Ectodermal cell (in vitro differentiated cells): ENCODE results near the gene RFTN1.

Experiments
- H3K27ac ChIP-seq: 2 replicates; pipeline ENCODE4 v1.7.0; 2013; ENCODE audit warnings: mild to moderate bottlenecking, low read depth, low read length; ENCODE audit not compliant: insufficient read depth, poor library complexity, severe bottlenecking
- H3K27me3 ChIP-seq: 2 replicates; pipeline ENCODE4 v1.7.0; 2013; ENCODE audit warnings: mild to moderate bottlenecking, low read length; ENCODE audit not compliant: insufficient read depth, control insufficient read depth, poor library complexity, severe bottlenecking
- H3K36me3 ChIP-seq: one replicate; pipeline ENCODE4 v1.7.0; 2013; ENCODE audit warnings: low read length; ENCODE audit not compliant: control insufficient read depth, insufficient read depth
- H3K4me1 ChIP-seq: one replicate; pipeline ENCODE4 v1.7.0; 2013; ENCODE audit warnings: low read length; ENCODE audit not compliant: control insufficient read depth, insufficient read depth
- H3K4me3 ChIP-seq: 2 replicates; pipeline ENCODE4 v1.7.0; 2013; ENCODE audit warnings: low read depth, low read length, control low read depth; ENCODE audit not compliant: insufficient read depth
- H3K9me3 ChIP-seq: 2 replicates; pipeline ENCODE4 v1.7.0; 2013; ENCODE audit warnings: mild to moderate bottlenecking, low read length, moderate library complexity; ENCODE audit not compliant: control insufficient read depth
- WGBS, 2 experiments: methylation state at CpG; one replicate each; pipeline ENCODE4 v1.1.7; 2013; ENCODE audit warnings: missing lambda C conversion rate in 2 of 2; 5-methylcytosine and 5-hydroxymethylcytosine counted together

Gene RFTN1

DNA sequence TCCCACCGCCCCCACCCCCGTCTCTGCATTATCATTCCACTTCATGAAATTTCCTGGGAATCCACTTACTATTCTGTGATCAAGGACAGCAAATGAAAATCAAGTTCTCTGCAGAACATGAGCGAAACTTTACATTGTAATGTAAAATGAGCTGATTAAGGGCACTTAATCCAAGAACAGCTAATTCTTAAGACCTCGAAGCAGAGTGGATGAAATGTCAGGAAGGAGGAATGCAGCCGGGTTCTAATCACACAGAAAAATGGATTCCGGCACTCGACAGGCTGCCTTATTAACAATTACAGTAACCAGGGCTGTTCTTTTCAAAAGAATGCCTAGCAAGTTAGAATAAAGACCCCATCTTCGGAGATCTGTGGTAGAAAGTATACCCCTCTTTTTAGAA is 57.5 kb downstream of the RFTN1 start:
- no peaks in the 10 kb centered on the region for H3K4me1 ChIP-seq
- WGBS, 2 experiments: 72 to 83% methylated on average over 7 to 8 of the region's 8 CpGs
- no peak overlapping the region for H3K4me3 ChIP-seq
- no peak overlapping the region for H3K27ac ChIP-seq
- no peaks in the 10 kb centered on the region for H3K27me3 ChIP-seq
- H3K36me3 ChIP-seq: no peaks in the 10 kb centered on the region
- no peaks in the 10 kb centered on the region for H3K9me3 ChIP-seq

DNA sequence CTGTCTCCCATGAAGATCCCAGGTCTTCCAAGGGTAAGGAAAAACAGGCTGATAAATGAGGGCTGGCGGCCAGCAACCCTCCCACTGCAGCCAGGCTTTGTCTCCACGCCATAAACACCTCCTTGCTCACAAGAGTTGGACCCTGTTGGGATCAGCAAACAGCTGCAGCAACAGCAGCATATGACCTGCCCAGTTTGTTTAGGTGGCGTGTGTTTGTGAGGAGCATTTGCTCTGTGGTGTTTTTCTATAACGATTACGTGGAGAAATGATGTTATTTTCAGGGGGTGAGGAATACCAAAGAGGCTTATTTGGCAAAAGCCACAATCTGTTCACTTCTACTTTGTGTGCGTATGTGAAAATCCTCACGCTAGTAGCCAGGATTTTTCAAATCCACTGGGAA is 58.5 kb downstream of the RFTN1 start:
- no peak overlapping the region for H3K27ac ChIP-seq
- no peaks in the 10 kb centered on the region for H3K4me1 ChIP-seq
- H3K36me3 ChIP-seq: no peaks in the 10 kb centered on the region
- H3K9me3 ChIP-seq: no peaks in the 10 kb centered on the region
- H3K27me3 ChIP-seq: no peaks in the 10 kb centered on the region
- 89 to 90% methylated on average over 7 of the region's 7 CpGs for WGBS, 2 experiments
- no peak overlapping the region for H3K4me3 ChIP-seq

DNA sequence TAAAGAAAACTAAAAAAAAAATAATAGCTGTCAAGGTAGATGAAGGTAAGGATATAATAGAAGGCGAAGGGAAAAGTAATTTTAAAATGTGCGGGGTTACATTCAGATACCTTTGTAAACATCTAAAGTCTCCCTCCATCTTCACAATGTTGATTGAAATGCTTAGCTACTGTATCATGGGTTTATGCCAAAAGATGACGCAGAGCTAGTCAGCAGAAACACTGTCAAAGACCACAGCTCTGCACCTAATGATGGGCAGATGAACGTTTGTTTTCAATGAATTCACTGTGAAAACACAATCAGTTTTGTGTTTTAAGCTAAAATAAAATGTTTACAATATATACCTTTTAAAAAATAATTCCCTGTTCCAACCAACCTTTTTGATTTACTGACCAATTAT is 61.2 kb downstream of the RFTN1 start:
- no peak overlapping the region for H3K4me3 ChIP-seq
- no peak overlapping the region for H3K27ac ChIP-seq
- H3K9me3 ChIP-seq: no peaks in the 10 kb centered on the region
- no peaks in the 10 kb centered on the region for H3K4me1 ChIP-seq
- no peaks in the 10 kb centered on the region for H3K36me3 ChIP-seq
- no peaks in the 10 kb centered on the region for H3K27me3 ChIP-seq
- WGBS, 2 experiments: 95 to 97% methylated on average over 2 to 4 of the region's 4 CpGs

DNA sequence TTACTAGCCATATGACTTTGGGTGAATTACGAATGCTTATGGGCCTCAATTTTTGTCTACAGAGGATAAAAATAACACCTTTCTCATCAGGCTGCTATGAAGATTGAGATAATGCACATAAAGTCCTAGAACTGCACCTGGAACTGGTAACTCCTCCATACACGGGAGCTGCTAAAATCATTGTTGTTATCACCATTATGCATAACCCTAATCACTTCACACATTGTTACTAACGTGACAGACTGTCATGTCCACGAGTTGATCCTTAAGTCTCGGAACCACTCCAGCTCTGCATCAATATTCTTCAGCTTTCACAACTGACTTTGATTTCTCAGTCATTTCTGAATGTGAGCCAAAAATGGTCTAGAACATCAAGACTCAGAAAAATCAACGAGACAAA is 64.1 kb downstream of the RFTN1 start:
- Histone ChIP-seq H3K9me3 (no peaks in the 10 kb centered on the region), H3K27ac (no peak overlapping the region), H3K36me3 (no peaks in the 10 kb centered on the region), H3K27me3 (no peaks in the 10 kb centered on the region), H3K4me3 (no peak overlapping the region), H3K4me1 (no peaks in the 10 kb centered on the region)
- 92 to 95% methylated on average over 6 of the region's 6 CpGs for WGBS, 2 experiments

DNA sequence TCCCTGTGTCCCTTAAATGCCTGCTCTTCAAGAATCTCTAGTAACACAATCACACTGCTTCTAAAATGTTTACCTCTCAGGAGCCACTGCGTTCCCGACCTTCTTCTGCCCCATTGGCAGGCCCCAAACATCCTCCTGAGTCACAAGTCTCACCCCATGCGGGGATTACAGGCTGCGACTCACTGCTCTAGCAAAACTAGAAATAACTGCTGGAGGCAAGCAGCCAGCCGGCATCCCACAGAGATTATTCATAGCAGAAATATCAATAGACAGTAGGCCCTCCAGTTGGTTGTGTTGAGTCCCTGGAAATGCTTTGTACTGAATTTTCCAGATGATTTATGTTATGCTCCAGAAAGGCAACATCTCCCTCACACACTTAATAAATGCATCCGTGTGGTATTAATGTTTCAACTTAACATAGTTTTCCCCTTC is 64.8 kb downstream of the RFTN1 start:
- H3K9me3 ChIP-seq: no peaks in the 10 kb centered on the region
- 57 to 67% methylated on average over 5 to 6 of the region's 6 CpGs for WGBS, 2 experiments
- H3K4me3 ChIP-seq: no peak overlapping the region
- no peaks in the 10 kb centered on the region for H3K36me3 ChIP-seq
- no peaks in the 10 kb centered on the region for H3K27me3 ChIP-seq
- H3K4me1 ChIP-seq: no peaks in the 10 kb centered on the region
- H3K27ac ChIP-seq: no peak overlapping the region

DNA sequence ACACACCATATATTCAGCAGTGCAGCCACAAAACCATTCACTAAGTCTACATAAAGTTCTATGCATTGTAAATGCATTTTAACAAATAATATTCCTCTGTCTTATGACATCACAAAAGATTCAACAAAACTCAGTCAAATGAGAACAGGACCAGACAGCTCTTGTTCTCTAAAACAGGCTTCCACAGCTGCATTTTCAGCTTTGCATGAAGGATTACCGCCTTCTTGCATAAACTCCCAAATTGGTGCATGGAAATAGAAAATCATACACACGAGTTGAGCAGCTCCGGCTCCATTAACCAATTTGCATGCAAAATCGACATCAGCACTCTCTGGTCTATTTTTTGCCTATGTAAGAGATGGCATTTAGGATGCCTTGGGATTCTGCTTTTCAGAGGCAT is 66.4 kb downstream of the RFTN1 start:
- Histone ChIP-seq H3K36me3 (no peaks in the 10 kb centered on the region), H3K27me3 (no peaks in the 10 kb centered on the region), H3K4me1 (no peaks in the 10 kb centered on the region), H3K9me3 (no peaks in the 10 kb centered on the region), H3K27ac (no peak overlapping the region), H3K4me3 (no peak overlapping the region)
- WGBS, 2 experiments: 95% methylated on average over 4 of the region's 4 CpGs

DNA sequence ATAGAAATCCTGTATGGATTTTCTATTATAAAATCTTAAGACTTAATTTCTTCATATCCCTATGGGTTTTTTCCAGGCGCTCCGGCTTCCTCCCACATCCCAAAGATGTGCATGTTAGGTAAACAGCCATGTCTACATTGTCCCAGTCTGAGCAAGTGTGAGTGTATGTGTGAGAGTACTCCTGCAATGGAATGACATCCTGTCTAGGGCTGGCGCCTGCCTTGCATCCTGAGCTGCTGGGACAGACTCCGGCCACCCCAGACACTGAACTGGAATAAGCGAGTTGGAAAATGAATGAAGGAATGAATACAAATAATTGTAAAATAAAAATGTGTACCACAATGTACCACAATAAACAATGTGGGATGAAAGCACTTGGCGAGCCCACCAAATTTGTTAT is 69.2 kb downstream of the RFTN1 start:
- Histone ChIP-seq H3K27me3 (no peaks in the 10 kb centered on the region), H3K36me3 (no peaks in the 10 kb centered on the region), H3K9me3 (no peaks in the 10 kb centered on the region), H3K4me3 (no peak overlapping the region), H3K27ac (no peak overlapping the region), H3K4me1 (no peaks in the 10 kb centered on the region)
- WGBS, 2 experiments: 91 to 98% methylated on average over 4 to 6 of the region's 6 CpGs

DNA sequence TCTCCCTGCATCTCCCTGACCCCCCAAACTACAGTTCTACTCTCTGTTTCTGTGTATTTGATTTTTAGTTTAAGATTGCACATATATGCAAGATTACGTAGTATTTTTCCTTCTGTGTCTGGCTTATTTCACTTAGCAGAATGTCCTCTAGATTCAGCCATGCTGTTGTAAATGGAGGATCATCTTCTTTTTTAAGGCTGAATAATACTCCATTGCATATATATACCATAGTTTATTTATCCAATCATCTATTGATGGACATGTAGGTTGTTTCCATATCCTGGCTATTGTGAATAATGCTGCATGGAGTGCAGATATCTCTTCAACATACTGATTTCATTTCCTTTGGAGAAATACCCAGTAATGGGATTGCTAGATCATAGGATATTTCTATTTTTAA is 70.8 kb downstream of the RFTN1 start:
- 89 to 100% methylated on average over 1 of the region's 1 CpG for WGBS, 2 experiments
- H3K27me3 ChIP-seq: no peaks in the 10 kb centered on the region

DNA sequence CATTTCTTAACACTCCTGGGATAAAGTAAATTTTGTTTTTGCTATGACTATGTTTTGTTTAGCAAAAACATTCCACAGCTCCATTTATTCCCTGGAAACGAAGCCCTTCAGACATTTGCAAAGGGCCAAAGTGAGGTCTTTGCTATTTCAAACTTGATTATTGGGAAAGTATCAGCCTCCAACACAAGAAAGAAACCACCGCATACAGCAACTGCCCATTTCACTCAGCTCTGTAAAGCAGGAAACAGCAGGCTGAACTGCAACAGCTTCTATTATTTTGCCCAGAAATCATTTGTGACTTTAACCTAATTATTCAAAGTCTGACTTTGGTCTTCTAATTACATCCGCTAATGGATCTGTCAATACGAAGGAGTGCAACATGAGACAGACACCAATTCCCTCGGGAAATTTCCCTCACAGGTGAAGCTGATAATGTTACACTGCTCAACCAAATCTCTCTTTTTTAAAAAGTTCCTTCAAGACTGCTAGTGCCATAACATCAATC is 72.1 kb downstream of the RFTN1 start:
- H3K27me3 ChIP-seq: no peaks in the 10 kb centered on the region
- H3K27ac ChIP-seq: no peak overlapping the region
- H3K9me3 ChIP-seq: no peaks in the 10 kb centered on the region
- WGBS, 2 experiments: 89 to 90% methylated on average over 5 of the region's 5 CpGs
- H3K4me3 ChIP-seq: no peak overlapping the region
- no peaks in the 10 kb centered on the region for H3K4me1 ChIP-seq
- no peaks in the 10 kb centered on the region for H3K36me3 ChIP-seq

More for the DNA sequence above, 70.8 kb downstream of the RFTN1 start:
- Histone ChIP-seq H3K27ac (no peak overlapping the region), H3K9me3 (no peaks in the 10 kb centered on the region), H3K4me3 (no peak overlapping the region), H3K4me1 (no peaks in the 10 kb centered on the region), H3K36me3 (no peaks in the 10 kb centered on the region)

DNA sequence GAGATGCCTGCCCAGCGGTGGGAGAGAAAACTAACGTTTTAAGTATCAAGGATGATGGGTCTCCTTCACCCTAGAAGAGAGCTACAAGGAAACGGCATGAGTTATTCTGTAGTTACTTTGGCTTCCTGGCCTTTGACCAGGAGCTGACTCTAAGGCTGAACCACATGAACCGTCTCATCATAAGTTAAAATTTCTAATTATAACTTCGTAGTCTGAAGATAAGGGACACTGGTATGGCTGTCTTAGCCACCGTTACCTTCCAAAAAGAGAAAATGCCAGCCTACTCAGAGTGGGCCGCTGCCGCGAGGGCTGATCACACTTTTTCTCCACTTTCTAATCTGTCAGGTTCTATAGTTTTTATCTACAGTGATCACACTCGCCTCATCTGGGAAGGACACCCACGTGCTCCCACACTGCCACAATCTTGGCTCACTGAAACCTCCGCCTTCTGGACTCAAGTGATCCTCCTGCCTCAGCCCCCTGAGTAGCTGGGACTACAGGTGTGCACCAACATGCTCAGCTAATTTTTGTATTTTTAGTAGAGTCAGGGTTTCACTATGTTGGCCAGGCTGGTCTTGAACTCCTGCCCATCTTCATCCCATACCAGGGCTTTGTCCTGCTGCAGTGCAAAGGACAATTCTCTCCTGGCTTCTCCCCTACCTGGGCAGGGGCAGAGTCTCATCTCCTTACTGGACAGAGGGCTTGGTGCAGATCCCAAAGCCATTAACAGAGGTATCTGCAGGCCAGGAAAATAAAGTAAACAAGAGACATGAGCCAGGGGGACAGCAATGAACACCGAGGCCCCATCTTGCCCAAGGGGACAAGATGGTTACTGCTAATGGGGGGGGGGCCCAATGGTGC is 73.4 kb downstream of the RFTN1 start:
- 93 to 94% methylated on average over 13 of the region's 13 CpGs for WGBS, 2 experiments
- H3K9me3 ChIP-seq: no peaks in the 10 kb centered on the region
- H3K27me3 ChIP-seq: no peaks in the 10 kb centered on the region
- no peaks in the 10 kb centered on the region for H3K36me3 ChIP-seq
- H3K4me3 ChIP-seq: no peak overlapping the region
- H3K27ac ChIP-seq: no peak overlapping the region
- H3K4me1 ChIP-seq: no peaks in the 10 kb centered on the region
